Liver (tissue), 9 donors: ENCODE results near the gene UBXN11. TPM values are rescaled to one million over a fixed set of nuclear protein-coding genes. Genes with fewer than 3 reads are reported as not detected.

Experiments used
- DNase-seq: peaks from one replicate; pipeline ENCODE4 v3.0.0-alpha.2; 2017; ENCODE audit warnings: low spot score
- H3K27ac ChIP-seq, 2 donors: one replicate each; pipeline ENCODE4 v1.7.0; 2013; ENCODE audit warnings: inconsistent platforms in 2 of 2, low read length in 2 of 2, control low read depth in 1 of 2, low read depth in 1 of 2, mild to moderate bottlenecking in 1 of 2
- H3K27me3 ChIP-seq, 4 donors: one replicate each; pipeline versions ENCODE4 v1.6.1 to v1.7.0; 2013; ENCODE audit warnings: low read length in 3 of 4, inconsistent platforms in 1 of 4, mild to moderate bottlenecking in 1 of 4, moderate library complexity in 1 of 4; ENCODE audit not compliant: control insufficient read depth in 4 of 4, insufficient read depth in 4 of 4
- H3K36me3 ChIP-seq, 4 donors: one replicate each; pipeline versions ENCODE4 v1.6.1 to v1.7.0; 2013; ENCODE audit warnings: low read length in 3 of 4, mild to moderate bottlenecking in 3 of 4, low read depth in 1 of 4, moderate library complexity in 1 of 4; ENCODE audit not compliant: control insufficient read depth in 4 of 4, insufficient read depth in 3 of 4
- H3K4me1 ChIP-seq, 4 donors: one replicate each; pipeline versions ENCODE4 v1.6.1 to v1.7.0; 2013; ENCODE audit warnings: low read length in 3 of 4, mild to moderate bottlenecking in 3 of 4, moderate library complexity in 1 of 4; ENCODE audit not compliant: control insufficient read depth in 4 of 4, insufficient read depth in 4 of 4
- H3K4me3 ChIP-seq, 3 donors: one replicate each; pipeline versions ENCODE4 v1.6.1 to v1.7.0; 2013; ENCODE audit warnings: low read length in 3 of 3, control low read depth in 1 of 3, low read depth in 1 of 3, mild to moderate bottlenecking in 1 of 3
- H3K9ac ChIP-seq, 2 donors: one replicate each; pipeline ENCODE4 v1.7.0; 2013; ENCODE audit warnings: low read length in 2 of 2, mild to moderate bottlenecking in 2 of 2, moderate library complexity in 2 of 2, control low read depth in 1 of 2, low read depth in 1 of 2
- H3K9me3 ChIP-seq, 4 donors: one replicate each; pipeline versions ENCODE4 v1.6.1 to v1.7.0; 2013; ENCODE audit warnings: low read length in 3 of 4; ENCODE audit not compliant: control insufficient read depth in 4 of 4
- ATF3 ChIP-seq: IDR thresholded peaks from 2 replicates; pipeline ENCODE4 v1.6.1; 2016; ENCODE audit warnings: antibody characterized with exemption
- CTCF ChIP-seq: fragments of 150-350 bp; IDR thresholded peaks from 2 replicates; pipeline ENCODE4 v1.5.1; 2017; ENCODE audit warnings: improper control_type of control experiment, low read depth, low read length; ENCODE audit not compliant: missing input control
- EGR1 ChIP-seq, 2 donors: IDR thresholded peaks; 2 replicates each; pipeline ENCODE4 v1.6.1; 2016 to 2018; ENCODE audit warnings: antibody characterized with exemption in 2 of 2, low read depth in 2 of 2
- FOXA1 ChIP-seq: IDR thresholded peaks from 2 replicates; pipeline ENCODE4 v1.6.1; 2016; ENCODE audit warnings: antibody characterized with exemption
- FOXA2 ChIP-seq: IDR thresholded peaks from 2 replicates; pipeline ENCODE4 v1.6.1; 2016; ENCODE audit warnings: antibody characterized with exemption
- GABPA ChIP-seq, 2 donors: IDR thresholded peaks in 1 of 2; conservative IDR thresholded peaks in 1 of 2; 2 replicates each; pipeline ENCODE4 v1.6.1; 2016; ENCODE audit warnings: antibody characterized with exemption in 2 of 2, mild to moderate bottlenecking in 1 of 2, moderate library complexity in 1 of 2
- HNF4A ChIP-seq, 2 donors: conservative IDR thresholded peaks; 2 replicates each; pipeline ENCODE4 v1.6.1; 2016; ENCODE audit warnings: antibody characterized with exemption in 2 of 2, mild to moderate bottlenecking in 2 of 2
- HNF4G ChIP-seq: IDR thresholded peaks from 2 replicates; pipeline ENCODE4 v1.6.1; 2016; ENCODE audit warnings: antibody characterized with exemption
- JUND ChIP-seq, 2 donors: IDR thresholded peaks; 2 replicates each; pipeline ENCODE4 v1.6.1; 2016; ENCODE audit warnings: antibody characterized with exemption in 2 of 2
- MAX ChIP-seq: IDR thresholded peaks from 2 replicates; pipeline ENCODE4 v1.6.1; 2016; ENCODE audit warnings: antibody characterized with exemption
- NR2F2 ChIP-seq: IDR thresholded peaks from 2 replicates; pipeline ENCODE4 v1.6.1; 2016; ENCODE audit warnings: antibody characterized with exemption
- RAD21 ChIP-seq, 2 donors: IDR thresholded peaks; 2 replicates each; pipeline ENCODE4 v1.6.1; 2016; ENCODE audit warnings: antibody characterized with exemption in 2 of 2, mild to moderate bottlenecking in 2 of 2
- REST ChIP-seq: IDR thresholded peaks from 2 replicates; pipeline ENCODE4 v1.6.1; 2016; ENCODE audit warnings: antibody characterized with exemption, mild to moderate bottlenecking
- RXRA ChIP-seq, 2 donors: IDR thresholded peaks; 2 replicates each; pipeline ENCODE4 v1.6.1; 2017 to 2018; ENCODE audit warnings: antibody characterized with exemption in 2 of 2, mild to moderate bottlenecking in 1 of 2
- SP1 ChIP-seq: IDR thresholded peaks from 2 replicates; pipeline ENCODE4 v1.6.1; 2018; ENCODE audit warnings: antibody characterized with exemption, mild to moderate bottlenecking
- TAF1 ChIP-seq: conservative IDR thresholded peaks from 2 replicates; pipeline ENCODE4 v1.6.1; 2016; ENCODE audit warnings: antibody characterized with exemption, mild to moderate bottlenecking
- YY1 ChIP-seq: IDR thresholded peaks from 2 replicates; pipeline ENCODE4 v1.6.1; 2016; ENCODE audit warnings: antibody characterized with exemption, mild to moderate bottlenecking
- ZBTB33 ChIP-seq: IDR thresholded peaks from 2 replicates; pipeline ENCODE4 v1.6.1; 2016; ENCODE audit warnings: antibody characterized with exemption
- WGBS: extraction: QIAGEN DNeasy Blood & Tissue Kit; methylation state at CpG from one replicate; pipeline ENCODE4 v1.1.7; 2013; 5-methylcytosine and 5-hydroxymethylcytosine counted together
- polyA plus RNA-seq, 2 donors: library from polyadenylated mRNA; stranded (reverse) in 1 of 2; unstranded in 1 of 2; fragments of 200-250 nt in 1 of 2; fragments of >200 nt in 1 of 2; fragmentation: Nextera tagmentation in 1 of 2; extraction: Ambion mirVana in 1 of 2; gene quantifications; one replicate each; pipeline versions ENCODE4 v1.2.1 to v1.2.3, GENCODE V29; 2013 to 2015
- total RNA-seq, 2 donors: library from RNA; depleted of rRNA; stranded (reverse); fragments of >200 nt; gene quantifications; one replicate each; pipeline ENCODE4 v1.2.3, GENCODE V29; 2014
- donor health status: healthy.
- donor health status: healthy.
- donor health status: healthy.
- donor health status: healthy.
- donor health status: healthy.

Gene UBXN11
- total and polyA plus RNA-seq, 4 donors, result 3.0 to 9.5 (median 7.3) TPM

GRCh38 chr1:26263212-26263611 is 43.2 kb downstream of the UBXN11 start:
- TF ChIP-seq JUND (IDR thresholded peaks at IDR 0.05), result no peak
- TF ChIP-seq EGR1 (IDR thresholded peaks at IDR 0.05; ENCODE audit: low read depth in 2 of 2), result no peak
- Histone ChIP-seq H3K27ac (no peak overlapping the region), H3K9ac (no peak overlapping the region), H3K36me3 (peaks cover 5 to 26% (median 12%) of the 10 kb centered on the region in 4 donors), H3K4me1 (no peaks in the 10 kb centered on the region), H3K4me3 (no peak overlapping the region), H3K27me3 (no peaks in the 10 kb centered on the region), H3K9me3 (no peaks in the 10 kb centered on the region)
- no peak for DNase-seq
- WGBS, result 96% methylated on average over 5 of the region's 5 CpGs

GRCh38 chr1:26259578-26259977 is 46.9 kb downstream of the UBXN11 start:
- Histone ChIP-seq H3K4me3 (no peak overlapping the region), H3K9me3 (no peaks in the 10 kb centered on the region), H3K27ac (no peak overlapping the region), H3K9ac (no peak overlapping the region), H3K36me3 (peaks cover 11 to 45% (median 24%) of the 10 kb centered on the region in 4 donors), H3K4me1 (no peaks in the 10 kb centered on the region), H3K27me3 (no peaks in the 10 kb centered on the region)
- no peak for DNase-seq
- WGBS, result 89% methylated on average over 5 of the region's 5 CpGs
- TF ChIP-seq HNF4A (conservative IDR thresholded peaks at IDR 0.05) (no peak), YY1 (no peak), JUND (IDR thresholded peaks at IDR 0.05) (no peak), CTCF (no peak), FOXA1 (no peak), HNF4G (no peak), FOXA2 (no peak)

GRCh38 chr1:26259005-26259404 is 47.4 kb downstream of the UBXN11 start:
- Histone ChIP-seq H3K27me3 (no peaks in the 10 kb centered on the region), H3K4me1 (no peaks in the 10 kb centered on the region), H3K36me3 (peaks cover 11 to 42% (median 23%) of the 10 kb centered on the region in 4 donors), H3K4me3 (no peak overlapping the region), H3K27ac (no peak overlapping the region), H3K9me3 (no peaks in the 10 kb centered on the region), H3K9ac (no peak overlapping the region)
- DNase-seq, result no peak
- TF ChIP-seq RXRA (IDR thresholded peaks at IDR 0.05), result no peak
- no peak for TF ChIP-seq FOXA1
- TF ChIP-seq MAX, result no peak
- no peak for TF ChIP-seq NR2F2
- no peak for TF ChIP-seq FOXA2
- no peak for TF ChIP-seq HNF4G
- TF ChIP-seq EGR1 (IDR thresholded peaks at IDR 0.05; ENCODE audit: low read depth in 2 of 2), result no peak
- no peak for TF ChIP-seq YY1
- no peak for TF ChIP-seq SP1
- no peak for TF ChIP-seq ZBTB33
- TF ChIP-seq TAF1, result no peak
- TF ChIP-seq JUND (IDR thresholded peaks at IDR 0.05), result no peak
- no peak for TF ChIP-seq ATF3
- no peak for TF ChIP-seq CTCF
- no peak for TF ChIP-seq RAD21 (IDR thresholded peaks at IDR 0.05)
- TF ChIP-seq REST, result no peak
- TF ChIP-seq GABPA (IDR thresholded peaks at IDR 0.05 in 1 of 2, conservative IDR thresholded peaks at IDR 0.05 in 1 of 2), result no peak
- TF ChIP-seq HNF4A (conservative IDR thresholded peaks at IDR 0.05), result no peak
- WGBS, result 94% methylated on average over 2 of the region's 2 CpGs
